IPS DF 6.9 (cell line): ENCODE results near the gene NUMA1.

ENCODE experiments used
- DNase-seq: peaks from one replicate; pipeline ENCODE4 v3.0.0-alpha.2; 2013; ENCODE audit warnings: low read depth, low spot score
- H3K27ac ChIP-seq: one replicate; pipeline ENCODE4 v1.5.1; 2013; ENCODE audit warnings: low read length, control low read depth
- H3K27me3 ChIP-seq: 2 replicates; pipeline ENCODE4 v1.6.1; 2013; ENCODE audit warnings: mild to moderate bottlenecking, low read length; ENCODE audit not compliant: control insufficient read depth, insufficient read depth
- H3K36me3 ChIP-seq: 2 replicates; pipeline ENCODE4 v1.6.1; 2013; ENCODE audit warnings: low read length; ENCODE audit not compliant: control insufficient read depth, insufficient read depth
- H3K4me1 ChIP-seq: 2 replicates; pipeline ENCODE4 v1.6.1; 2013; ENCODE audit warnings: low read length; ENCODE audit not compliant: control insufficient read depth, insufficient read depth
- H3K4me3 ChIP-seq: 2 replicates; pipeline ENCODE4 v1.5.1; 2013; ENCODE audit warnings: mild to moderate bottlenecking, low read length
- H3K9me3 ChIP-seq: 2 replicates; pipeline ENCODE4 v1.6.1; 2013; ENCODE audit warnings: low read length, inconsistent platforms; ENCODE audit not compliant: control insufficient read depth, insufficient read depth
- WGBS: extraction: QIAGEN DNeasy Blood & Tissue Kit; methylation state at CpG from one replicate; pipeline ENCODE4 v1.1.7; 2013; ENCODE audit warnings: mixed read lengths, missing lambda C conversion rate; ENCODE audit not compliant: insufficient read length, insufficient coverage; 5-methylcytosine and 5-hydroxymethylcytosine counted together

The NUMA1 gene

GRCh38 chr11:72102162-72102561 lies 21.8 kb upstream of the NUMA1 start:
- no CpG with 5 or more reads among the region's 4 CpGs for WGBS
- peaks cover 17% of the 10 kb centered on the region for H3K36me3 ChIP-seq
- no peaks in the 10 kb centered on the region for H3K9me3 ChIP-seq
- H3K4me3 ChIP-seq: peak overlapping the region; percentile 74; the same call in 1 of the 2 replicates
- H3K27me3 ChIP-seq: no peaks in the 10 kb centered on the region
- DNase-seq: no peak
- no peaks in the 10 kb centered on the region for H3K4me1 ChIP-seq
- no peak overlapping the region for H3K27ac ChIP-seq

- H3K27ac ChIP-seq: no peak overlapping the region
- no peak for DNase-seq
- no CpG with 5 or more reads among the region's 1 CpG for WGBS
- peaks cover 17% of the 10 kb centered on the region for H3K36me3 ChIP-seq
- H3K4me3 ChIP-seq: no peak overlapping the region
- no peaks in the 10 kb centered on the region for H3K9me3 ChIP-seq
- no peaks in the 10 kb centered on the region for H3K27me3 ChIP-seq
- H3K4me1 ChIP-seq: no peaks in the 10 kb centered on the region
Measured at GRCh38 chr11:72100462-72100861, 20.1 kb upstream of the NUMA1 start.

- no CpG with 5 or more reads among the region's 3 CpGs for WGBS
- DNase-seq: no peak
- Histone ChIP-seq H3K27ac (no peak overlapping the region), H3K27me3 (no peaks in the 10 kb centered on the region), H3K36me3 (peaks cover 19% of the 10 kb centered on the region), H3K4me3 (no peak overlapping the region), H3K9me3 (no peaks in the 10 kb centered on the region), H3K4me1 (no peaks in the 10 kb centered on the region)
Measured at GRCh38 chr11:72100009-72100408, 19.7 kb upstream of the NUMA1 start.

- Histone ChIP-seq H3K27me3 (no peaks in the 10 kb centered on the region), H3K4me1 (no peaks in the 10 kb centered on the region), H3K27ac (no peak overlapping the region), H3K9me3 (no peaks in the 10 kb centered on the region), H3K4me3 (no peak overlapping the region), H3K36me3 (peaks cover 19% of the 10 kb centered on the region)
- WGBS: no CpG with 5 or more reads among the region's 3 CpGs
- DNase-seq: no peak
Measured at GRCh38 chr11:72098741-72099140, 18.4 kb upstream of the NUMA1 start.

GRCh38 chr11:72091292-72091691 lies 10.9 kb upstream of the NUMA1 start:
- H3K27me3 ChIP-seq: no peaks in the 10 kb centered on the region
- 0 out of 2 replicates have a peak, but pooled peaks cover 2% of the 10 kb centered on the region for H3K36me3 ChIP-seq
- H3K4me1 ChIP-seq: no peaks in the 10 kb centered on the region
- DNase-seq: no peak
- no peak overlapping the region for H3K4me3 ChIP-seq
- H3K9me3 ChIP-seq: no peaks in the 10 kb centered on the region
- no CpG with 5 or more reads among the region's 4 CpGs for WGBS
- no peak overlapping the region for H3K27ac ChIP-seq

- no peak overlapping the region for H3K27ac ChIP-seq
- H3K4me1 ChIP-seq: no peaks in the 10 kb centered on the region
- no peak overlapping the region for H3K4me3 ChIP-seq
- H3K27me3 ChIP-seq: no peaks in the 10 kb centered on the region
- no peak for DNase-seq
- H3K9me3 ChIP-seq: no peaks in the 10 kb centered on the region
- H3K36me3 ChIP-seq: no peaks in the 10 kb centered on the region
- whole genome bisulfite sequencing: no CpG with 5 or more reads among the region's 4 CpGs
Measured at GRCh38 chr11:72088076-72088808, 7.9 kb upstream of the NUMA1 start.

GRCh38 chr11:72085621-72086351 lies 5.4 kb upstream of the NUMA1 start:
- no peak overlapping the region for H3K4me3 ChIP-seq
- no peaks in the 10 kb centered on the region for H3K36me3 ChIP-seq
- H3K27me3 ChIP-seq: no peaks in the 10 kb centered on the region
- DNase-seq: no peak
- no peaks in the 10 kb centered on the region for H3K9me3 ChIP-seq
- no CpG with 5 or more reads among the region's 3 CpGs for WGBS
- H3K27ac ChIP-seq: no peak overlapping the region
- peaks cover 1% of the 10 kb centered on the region; the same call in 1 of the 2 replicates for H3K4me1 ChIP-seq

GRCh38 chr11:72084965-72085364 lies 4.6 kb upstream of the NUMA1 start:
- DNase-seq: no peak
- no CpG with 5 or more reads among the region's 1 CpG for WGBS
- peaks cover 1% of the 10 kb centered on the region; the same call in 1 of the 2 replicates for H3K4me1 ChIP-seq
- no peaks in the 10 kb centered on the region for H3K27me3 ChIP-seq
- no peak overlapping the region for H3K27ac ChIP-seq
- H3K4me3 ChIP-seq: no peak overlapping the region
- no peaks in the 10 kb centered on the region for H3K36me3 ChIP-seq
- H3K9me3 ChIP-seq: no peaks in the 10 kb centered on the region

- WGBS: no CpG with 5 or more reads among the region's 4 CpGs
- DNase-seq: no peak
- no peak overlapping the region for H3K4me3 ChIP-seq
Measured at GRCh38 chr11:72084076-72084475, 3.7 kb upstream of the NUMA1 start.

GRCh38 chr11:72083414-72083813 lies 3.1 kb upstream of the NUMA1 start:
- H3K4me1 ChIP-seq: peaks cover 1% of the 10 kb centered on the region; the same call in 1 of the 2 replicates

More at GRCh38 chr11:72084076-72084475, 3.7 kb upstream of the NUMA1 start:
- no peaks in the 10 kb centered on the region for H3K9me3 ChIP-seq
- H3K27me3 ChIP-seq: no peaks in the 10 kb centered on the region
- peaks cover 1% of the 10 kb centered on the region; the same call in 1 of the 2 replicates for H3K4me1 ChIP-seq
- no peaks in the 10 kb centered on the region for H3K36me3 ChIP-seq
- no peak overlapping the region for H3K27ac ChIP-seq

More at GRCh38 chr11:72083414-72083813, 3.1 kb upstream of the NUMA1 start:
- H3K27ac ChIP-seq: no peak overlapping the region
- WGBS: no CpG with 5 or more reads among the region's 2 CpGs
- H3K27me3 ChIP-seq: no peaks in the 10 kb centered on the region
- no peaks in the 10 kb centered on the region for H3K36me3 ChIP-seq
- H3K9me3 ChIP-seq: no peaks in the 10 kb centered on the region
- H3K4me3 ChIP-seq: no peak overlapping the region
- no peak for DNase-seq
